Effector memory CD4-positive, alpha-beta T cell (primary cell): ENCODE measurements around the gene SPCS1.

Source experiments
- DNase-seq, 3 donors: peaks; one replicate each; pipeline ENCODE4 v3.0.0-alpha.2; 2020
- H3K27ac ChIP-seq: 2 replicates; pipeline ENCODE4 v1.7.0; 2013; ENCODE audit warnings: mild to moderate bottlenecking, low read length, moderate library complexity; ENCODE audit not compliant: insufficient read depth, poor library complexity, severe bottlenecking
- H3K27me3 ChIP-seq: replicated peaks from 2 replicates; pipeline ENCODE4 v1.7.0; 2013; ENCODE audit warnings: mild to moderate bottlenecking, low read length; ENCODE audit not compliant: insufficient read depth, control insufficient read depth, poor library complexity, severe bottlenecking
- H3K36me3 ChIP-seq: 2 replicates; pipeline ENCODE4 v1.7.0; 2013; ENCODE audit warnings: mild to moderate bottlenecking, low read length, moderate library complexity; ENCODE audit not compliant: control insufficient read depth, insufficient read depth
- H3K4me1 ChIP-seq: 2 replicates; pipeline ENCODE4 v1.7.0; 2013; ENCODE audit warnings: low read length, mild to moderate bottlenecking; ENCODE audit not compliant: control insufficient read depth, insufficient read depth, poor library complexity, severe bottlenecking
- H3K4me3 ChIP-seq: 2 replicates; pipeline ENCODE4 v1.7.0; 2013; ENCODE audit warnings: low read length, low read depth, mild to moderate bottlenecking; ENCODE audit not compliant: insufficient read depth, poor library complexity, severe bottlenecking
- H3K9me3 ChIP-seq: 2 replicates; pipeline ENCODE4 v1.7.0; 2013; ENCODE audit warnings: mild to moderate bottlenecking, low read length, moderate library complexity; ENCODE audit not compliant: control insufficient read depth

SPCS1 gene

GRCh38 chr3:52712291-52713212 is 6.6 kb downstream of the SPCS1 start:
- H3K4me1 ChIP-seq, result peaks cover 3% of the 10 kb centered on the region
- peaks cover 10% of the 10 kb centered on the region for H3K36me3 ChIP-seq
- no peak overlapping the region for H3K4me3 ChIP-seq
- no peaks in the 10 kb centered on the region for H3K27me3 ChIP-seq
- H3K9me3 ChIP-seq, result no peaks in the 10 kb centered on the region
- H3K27ac ChIP-seq, result no peak overlapping the region
- DNase-seq, result no peak

DNA sequence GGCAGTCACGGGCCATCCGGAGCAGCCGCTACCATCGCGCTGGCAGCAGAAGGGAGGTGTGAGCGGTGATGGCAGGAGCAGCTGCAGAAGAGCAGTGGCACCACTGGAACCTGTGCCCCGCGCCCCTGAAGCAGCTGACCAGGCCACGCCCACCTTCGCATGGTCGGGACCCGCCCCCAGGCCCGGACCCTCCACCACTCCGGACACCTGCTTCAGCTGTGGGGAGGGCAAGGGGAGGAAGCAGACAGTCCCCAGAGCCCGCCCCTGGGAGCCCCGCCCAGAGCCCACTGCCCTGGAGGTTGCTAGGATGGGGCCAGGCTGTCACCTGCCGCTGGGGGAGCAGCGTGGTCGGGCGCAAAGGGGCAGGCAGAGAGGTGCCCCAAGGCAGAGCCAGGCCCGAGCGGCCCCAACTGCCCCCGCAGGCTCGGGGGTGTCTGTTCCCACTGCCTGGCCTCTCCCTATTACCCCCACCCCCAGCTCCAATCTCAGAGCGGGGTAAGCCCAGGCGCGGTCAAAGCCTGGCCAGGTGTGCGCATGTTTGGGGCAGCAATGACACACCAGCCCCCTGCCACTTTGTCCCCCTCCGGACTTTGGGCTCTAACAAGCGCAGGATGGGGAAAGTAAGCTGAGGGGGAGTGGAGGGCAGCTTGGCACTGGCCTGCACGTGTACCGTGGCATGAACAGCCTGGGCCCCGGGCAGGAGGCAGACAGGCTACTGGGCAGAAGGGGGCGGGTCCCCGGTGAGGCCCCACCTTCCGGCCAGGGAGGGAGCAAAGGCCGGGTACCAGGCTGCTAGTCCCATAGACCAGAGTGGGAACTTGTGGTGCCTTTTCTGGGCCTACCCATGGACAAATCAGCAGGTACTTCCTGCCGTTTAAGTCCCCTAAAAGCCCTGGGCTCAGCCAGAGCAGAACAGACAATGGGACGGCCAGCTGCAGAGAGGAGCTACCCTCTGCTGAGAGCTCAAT is 8.7 kb downstream of the SPCS1 start:
- Histone ChIP-seq H3K27ac (no peak overlapping the region), H3K36me3 (no peaks in the 10 kb centered on the region), H3K27me3 (no peaks in the 10 kb centered on the region), H3K4me1 (no peaks in the 10 kb centered on the region), H3K9me3 (no peaks in the 10 kb centered on the region), H3K4me3 (no peak overlapping the region)
- DNase-seq, result no peak

DNA sequence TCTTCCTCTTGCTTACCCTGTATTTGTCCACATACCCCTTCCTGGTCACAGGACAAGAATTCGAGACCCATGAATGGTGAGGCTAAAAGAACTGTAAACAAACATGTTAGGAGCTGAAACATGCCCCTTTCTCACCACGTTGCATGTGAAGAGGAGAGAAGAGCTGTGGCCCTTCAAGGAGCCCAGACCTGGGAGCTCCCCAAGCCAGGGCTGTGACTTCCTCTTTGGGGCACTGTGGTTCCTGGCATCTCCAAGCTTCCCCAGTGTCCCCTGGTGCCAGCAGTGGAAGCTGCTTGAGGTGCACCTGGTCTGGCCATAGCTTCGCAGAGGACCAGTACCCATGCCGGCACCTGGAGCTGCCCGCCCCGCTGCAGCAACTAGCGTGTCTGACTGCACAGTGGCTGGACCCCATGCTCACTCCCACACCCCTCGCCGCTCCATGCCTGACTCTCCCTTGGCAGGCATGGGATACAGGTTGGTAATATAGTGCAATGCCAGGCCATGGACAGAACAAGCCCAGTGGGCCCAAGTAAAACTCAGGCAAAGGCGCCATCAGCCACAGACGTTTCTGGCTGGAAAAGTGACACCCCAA is 9.9 kb downstream of the SPCS1 start:
- H3K27me3 ChIP-seq, result no peaks in the 10 kb centered on the region
- no peak for DNase-seq
- H3K27ac ChIP-seq, result no peak overlapping the region
- H3K4me3 ChIP-seq, result no peak overlapping the region
- H3K4me1 ChIP-seq, result no peaks in the 10 kb centered on the region
- H3K9me3 ChIP-seq, result no peaks in the 10 kb centered on the region
- no peaks in the 10 kb centered on the region for H3K36me3 ChIP-seq

DNA sequence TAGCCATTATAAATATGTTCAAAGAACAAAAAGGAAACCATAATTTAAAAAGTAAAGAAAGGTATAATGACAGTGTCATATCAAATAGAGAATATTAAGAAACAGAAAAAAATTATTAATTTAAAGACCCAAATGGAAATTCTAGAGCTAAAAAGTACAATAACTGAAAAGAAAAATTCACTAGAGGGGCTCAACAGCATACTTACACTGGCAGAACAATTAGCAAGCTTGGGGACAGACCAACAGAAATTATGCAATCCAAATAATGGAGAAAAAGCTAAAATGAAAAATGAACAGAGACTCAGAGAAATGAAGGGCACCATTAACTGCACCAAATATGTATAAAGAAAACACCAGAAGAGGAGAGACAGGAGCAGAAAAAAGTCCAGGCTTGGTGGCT is 13.7 kb downstream of the SPCS1 start:
- no peaks in the 10 kb centered on the region for H3K36me3 ChIP-seq
- no peak overlapping the region for H3K4me3 ChIP-seq
- no peak for DNase-seq
- no peaks in the 10 kb centered on the region for H3K4me1 ChIP-seq
- H3K27ac ChIP-seq, result no peak overlapping the region
- H3K9me3 ChIP-seq, result no peaks in the 10 kb centered on the region
- H3K27me3 ChIP-seq, result no peaks in the 10 kb centered on the region

DNA sequence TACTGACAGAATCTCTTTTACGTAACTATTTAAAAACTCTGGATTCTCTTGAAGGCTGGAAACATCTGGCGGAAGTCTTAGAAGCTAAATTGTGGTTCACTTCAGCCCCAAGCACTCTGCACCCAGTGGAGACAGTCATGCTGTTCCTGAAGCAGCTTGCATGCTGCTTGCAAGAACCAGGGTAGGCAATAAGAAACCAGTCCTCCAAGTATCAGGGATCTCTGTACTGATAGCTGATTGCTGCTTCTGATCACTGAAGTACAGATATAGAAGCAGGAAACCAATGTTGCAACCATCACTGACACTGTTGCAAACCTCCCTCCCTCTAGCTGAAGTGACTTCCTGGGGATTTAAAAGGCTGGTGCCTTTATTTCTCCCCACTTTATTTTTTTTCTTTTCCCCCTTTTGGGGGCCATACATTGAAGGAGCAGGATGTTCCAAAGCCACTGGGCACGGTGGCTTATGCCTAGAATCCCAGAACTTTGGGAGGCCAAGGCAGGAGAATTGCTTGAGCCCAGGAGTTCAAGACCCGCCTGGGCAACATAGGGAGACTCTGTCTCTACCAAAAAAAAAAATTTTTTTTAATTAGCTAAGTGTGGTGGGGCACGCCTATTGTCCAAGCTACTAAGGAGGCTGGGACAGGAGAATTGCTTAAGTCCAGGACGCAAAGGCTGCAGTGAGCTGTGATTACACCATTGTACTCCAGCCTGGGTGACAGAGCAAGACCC is 15.3 kb downstream of the SPCS1 start:
- H3K4me3 ChIP-seq, result no peak overlapping the region
- H3K4me1 ChIP-seq, result no peaks in the 10 kb centered on the region
- H3K9me3 ChIP-seq, result no peaks in the 10 kb centered on the region
- H3K36me3 ChIP-seq, result no peaks in the 10 kb centered on the region
- H3K27ac ChIP-seq, result no peak overlapping the region
- H3K27me3 ChIP-seq, result no peaks in the 10 kb centered on the region
- DNase-seq, result no peak

DNA sequence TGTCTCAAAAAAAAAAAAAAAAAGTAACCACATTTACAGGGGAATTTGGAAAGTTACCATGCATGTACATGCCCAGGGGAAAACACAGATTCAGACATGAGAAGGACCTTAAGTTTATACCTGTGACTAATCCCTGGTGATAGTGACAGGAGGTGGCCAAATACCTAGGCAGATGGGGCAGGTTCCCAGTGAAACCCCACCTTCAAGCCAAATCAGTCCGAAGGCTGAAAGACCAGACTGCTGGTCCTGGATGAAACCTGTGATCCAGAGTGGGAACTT is 15.8 kb downstream of the SPCS1 start:
- no peaks in the 10 kb centered on the region for H3K9me3 ChIP-seq
- DNase-seq, result no peak
- no peak overlapping the region for H3K4me3 ChIP-seq
- H3K4me1 ChIP-seq, result no peaks in the 10 kb centered on the region
- no peak overlapping the region for H3K27ac ChIP-seq
- no peaks in the 10 kb centered on the region for H3K36me3 ChIP-seq
- H3K27me3 ChIP-seq, result no peaks in the 10 kb centered on the region

- Histone ChIP-seq H3K27ac (no peak overlapping the region), H3K36me3 (no peaks in the 10 kb centered on the region)
- DNase-seq, result no peak
Measured at GRCh38 chr3:52722491-52722890, 16.6 kb downstream of the SPCS1 start.

DNA sequence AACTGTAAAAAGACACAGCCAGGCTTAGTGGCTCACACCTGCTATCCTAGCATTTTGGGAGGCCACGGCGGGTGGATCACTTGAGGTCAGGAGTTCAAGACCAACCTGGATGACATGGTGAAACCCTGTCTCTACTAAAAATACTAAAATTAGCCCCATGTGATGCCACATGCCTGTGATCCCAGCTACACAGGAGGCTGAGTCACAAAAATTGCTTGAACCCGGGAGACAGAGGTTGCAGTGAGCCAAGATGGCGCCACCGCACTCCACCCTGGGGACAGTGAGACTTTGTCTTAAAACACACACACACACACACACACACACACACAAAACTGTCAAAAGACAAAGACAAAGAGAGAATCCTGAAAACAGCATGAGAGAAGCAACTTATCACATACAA is 18.0 kb downstream of the SPCS1 start:
- Histone ChIP-seq H3K27me3 (no peaks in the 10 kb centered on the region), H3K27ac (no peak overlapping the region), H3K4me3 (no peak overlapping the region), H3K36me3 (no peaks in the 10 kb centered on the region), H3K4me1 (no peaks in the 10 kb centered on the region), H3K9me3 (no peaks in the 10 kb centered on the region)
- DNase-seq, result no peak

More at GRCh38 chr3:52722491-52722890, 16.6 kb downstream of the SPCS1 start:
- no peak overlapping the region for H3K4me3 ChIP-seq
- H3K9me3 ChIP-seq, result no peaks in the 10 kb centered on the region
- H3K27me3 ChIP-seq, result no peaks in the 10 kb centered on the region
- no peaks in the 10 kb centered on the region for H3K4me1 ChIP-seq

DNA sequence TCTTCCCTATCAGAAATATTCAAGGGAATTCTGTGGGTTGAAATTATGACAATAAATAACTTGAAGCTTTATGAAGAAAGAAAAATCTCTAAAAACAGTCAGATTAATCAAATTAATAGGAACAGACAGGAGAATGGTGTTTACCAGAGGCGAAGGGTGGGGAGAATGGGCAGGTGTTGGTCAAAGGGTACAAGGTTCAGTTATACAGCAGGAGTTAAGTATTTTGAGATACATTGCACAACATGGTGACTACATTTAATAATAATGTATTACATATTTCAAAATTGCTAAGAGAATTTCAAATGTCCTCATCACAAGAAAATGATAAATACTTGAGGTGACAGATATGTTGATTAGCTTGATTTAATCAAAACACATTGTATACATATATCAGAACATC is 18.6 kb downstream of the SPCS1 start:
- Histone ChIP-seq H3K4me3 (no peak overlapping the region), H3K4me1 (no peaks in the 10 kb centered on the region), H3K27ac (no peak overlapping the region), H3K27me3 (no peaks in the 10 kb centered on the region), H3K36me3 (no peaks in the 10 kb centered on the region), H3K9me3 (no peaks in the 10 kb centered on the region)
- DNase-seq, result no peak
